NCI-H446 treated with DMSO at 0.1 percent for 48 hours (cell line): ENCODE measurements around the gene EGR2.

Experiments used
- DNase-seq: peaks from one replicate; lab custom pipeline; 2025; lab: John Stamatoyannopoulos, UW

Gene EGR2

GRCh38 chr10:62816331-62817120, at the start of gene EGR2:
EGR2 (minus strand) TSS chr10:62816366; CDS start chr10:62816029, 337 bp downstream.
- DNase-seq: peak; percentile 79

DNA sequence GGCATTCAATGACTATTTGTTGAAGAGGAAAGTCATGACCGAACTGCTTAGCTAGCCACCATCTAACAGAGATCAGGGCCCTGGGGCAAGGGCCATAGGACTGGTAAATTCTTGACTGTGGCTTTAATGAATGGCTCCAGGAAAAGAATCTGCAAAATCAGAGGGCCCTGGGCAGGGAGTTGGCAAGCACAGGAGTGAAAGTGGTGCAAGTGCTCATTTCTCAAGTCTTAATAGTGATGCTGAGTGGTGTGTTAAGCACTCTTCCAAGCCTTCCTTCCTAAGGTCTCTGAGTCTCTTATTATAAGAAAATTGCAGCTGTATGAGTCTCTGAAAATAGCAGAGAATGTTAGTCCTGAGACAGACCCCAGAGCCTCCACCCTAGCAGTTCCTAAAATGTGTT, 46.3 kb upstream of the EGR2 start:
- no peak for DNase-seq

- no peak for DNase-seq
These were observed 45.3 kb upstream of the EGR2 start for GRCh38 chr10:62861507-62861906.

DNA sequence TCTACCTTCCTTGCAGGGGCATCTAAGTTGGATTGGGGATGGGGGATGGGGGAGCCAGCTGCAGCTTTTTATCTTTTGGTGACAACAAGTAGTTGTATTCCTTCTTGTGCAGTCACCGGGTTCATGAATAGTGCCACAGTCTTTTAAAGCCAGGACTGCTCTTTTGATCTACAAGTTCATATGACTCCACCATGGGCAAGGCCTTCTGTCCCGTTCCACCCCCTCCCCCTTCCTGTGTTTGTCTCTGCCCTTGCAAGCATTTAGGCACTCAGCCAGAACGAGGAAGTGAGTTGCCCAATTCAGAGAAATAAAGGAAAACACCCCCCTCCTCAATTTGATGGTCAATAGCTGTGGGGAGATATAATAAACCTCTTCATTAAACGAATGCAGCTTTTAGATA, 44.8 kb upstream of the EGR2 start:
- no peak for DNase-seq

- DNase-seq: no peak
These were observed 42.2 kb upstream of the EGR2 start for GRCh38 chr10:62858364-62858763.

DNA sequence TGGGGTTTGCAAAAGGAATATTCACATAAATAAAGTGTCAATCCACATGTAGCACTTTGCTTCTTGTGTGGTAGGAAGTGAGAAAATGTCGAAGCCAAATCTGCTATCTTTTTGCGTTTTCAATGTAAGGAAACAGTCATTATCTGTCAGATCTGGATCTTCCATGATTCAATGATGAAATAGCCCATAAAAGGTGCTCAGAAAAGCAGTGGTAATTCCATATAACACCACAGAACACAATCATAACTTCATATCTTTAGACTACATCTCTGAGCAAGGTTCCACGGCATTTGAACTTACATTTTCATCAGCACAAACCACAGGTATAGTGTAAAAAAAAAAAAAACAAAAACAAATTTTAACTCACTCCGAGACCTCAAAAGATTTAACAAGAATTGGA, 39.9 kb upstream of the EGR2 start:
- no peak for DNase-seq

DNA sequence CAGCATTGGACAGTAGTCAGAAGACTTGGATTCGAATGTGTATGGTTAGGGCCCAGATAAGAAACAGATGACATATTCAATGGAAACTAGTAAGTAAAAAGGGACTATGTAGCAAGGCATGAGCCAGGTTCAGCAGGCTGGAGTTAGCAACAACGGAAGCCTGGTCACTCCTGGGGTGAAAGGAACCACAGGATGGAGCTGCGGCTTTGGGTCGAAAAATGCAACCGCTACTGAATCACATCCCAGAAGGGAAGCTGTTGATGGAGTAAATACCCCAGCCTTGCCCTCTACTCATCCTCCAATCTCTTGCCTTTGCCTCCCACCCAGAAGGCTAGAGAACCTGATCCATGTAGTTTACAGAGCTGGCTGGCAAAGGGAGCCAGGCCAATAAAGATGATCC, 37.5 kb upstream of the EGR2 start:
- DNase-seq: no peak

DNA sequence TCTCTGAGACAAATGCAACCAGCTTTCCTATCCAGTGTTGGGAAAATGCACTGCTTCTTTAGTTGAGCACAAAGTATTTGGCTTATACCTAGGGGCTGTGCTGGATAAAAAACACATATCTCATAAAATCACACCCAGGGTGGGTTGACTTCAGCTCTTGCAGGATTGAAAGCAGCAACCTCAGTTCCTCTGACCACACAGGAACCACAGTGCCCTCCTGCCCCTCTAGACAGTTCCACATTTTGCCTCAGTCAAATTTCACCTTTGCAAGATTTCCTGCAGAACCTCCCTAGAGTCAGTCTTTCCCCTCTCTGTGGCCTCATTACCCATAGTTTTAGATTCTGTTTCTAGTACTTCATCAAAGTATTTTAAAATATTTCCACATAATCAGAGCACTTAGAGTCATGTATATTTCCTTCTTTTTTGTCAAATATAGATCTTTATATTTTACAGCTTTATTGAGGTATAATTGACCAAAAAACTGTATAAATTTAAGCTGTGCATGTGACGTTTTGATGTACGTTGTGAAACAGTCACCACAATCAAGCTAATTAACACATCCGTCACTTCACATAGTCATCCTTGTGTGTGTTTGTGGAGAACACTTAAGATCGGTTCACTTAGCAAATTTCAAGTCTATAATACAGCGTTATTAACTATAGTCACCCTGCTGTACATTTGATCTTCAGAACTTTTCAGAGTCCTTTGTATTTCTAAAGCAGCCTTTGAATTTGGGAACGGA, 37.0 kb upstream of the EGR2 start:
- DNase-seq: no peak

- DNase-seq: no peak
These were observed 35.3 kb upstream of the EGR2 start for GRCh38 chr10:62851442-62851841.

GRCh38 chr10:62850646-62851045, 34.5 kb upstream of the EGR2 start:
- no peak for DNase-seq

DNA sequence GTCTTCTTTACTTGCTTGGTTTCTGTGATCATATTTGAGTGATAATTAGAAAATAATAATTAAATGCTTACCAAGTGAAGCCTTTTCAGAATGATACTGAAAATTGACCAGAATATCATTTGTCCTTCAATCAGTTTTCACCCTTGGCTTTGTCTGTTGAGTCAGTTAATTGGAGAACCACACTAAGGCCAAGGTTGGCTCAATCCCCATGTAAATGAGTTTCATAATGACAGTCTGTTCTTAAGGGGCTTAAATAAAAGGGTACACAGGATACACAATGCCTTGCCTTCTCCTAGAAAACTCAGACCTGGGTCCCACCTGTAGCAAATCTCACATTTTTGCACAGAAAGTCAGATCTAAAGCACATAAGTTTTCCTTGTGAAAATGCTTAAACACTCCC, 31.3 kb upstream of the EGR2 start:
- DNase-seq: no peak

DNA sequence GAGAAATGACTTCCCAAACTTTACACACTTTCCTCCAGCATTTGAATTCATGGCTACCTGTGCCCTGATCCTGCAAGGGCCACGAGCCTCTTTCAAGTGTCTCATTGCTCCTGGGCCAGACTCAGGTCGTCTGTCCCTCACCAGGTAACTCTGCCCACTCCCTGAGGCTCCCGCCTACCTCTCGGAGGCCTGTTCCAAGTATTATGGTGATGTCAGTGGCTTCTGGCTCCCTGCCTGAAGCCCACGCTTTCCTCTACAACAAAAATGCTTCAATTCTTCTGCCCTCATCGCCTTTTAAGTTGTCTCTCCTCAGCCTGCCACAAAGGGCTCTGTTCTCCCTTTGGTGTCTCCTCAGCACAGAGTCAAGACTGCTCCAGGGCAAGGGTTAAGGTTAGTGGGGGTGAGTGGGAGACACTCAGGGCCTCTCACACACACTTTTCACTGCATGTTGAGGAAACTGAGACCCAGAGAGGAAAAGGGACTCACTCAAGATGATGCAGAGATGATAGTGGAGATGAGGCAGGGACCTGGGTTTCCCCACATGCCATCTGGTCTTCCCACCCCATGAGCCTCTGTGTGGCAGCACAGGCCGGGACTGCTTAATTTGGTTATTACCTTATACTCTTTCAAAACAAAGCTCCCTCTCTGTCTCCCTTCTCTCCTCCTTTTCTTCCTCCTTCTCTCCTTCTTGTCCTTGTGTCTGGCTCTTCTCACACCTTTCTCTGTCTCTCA, 28.3 kb upstream of the EGR2 start:
- DNase-seq: no peak

GRCh38 chr10:62843600-62843999, 27.4 kb upstream of the EGR2 start:
- DNase-seq: no peak

DNA sequence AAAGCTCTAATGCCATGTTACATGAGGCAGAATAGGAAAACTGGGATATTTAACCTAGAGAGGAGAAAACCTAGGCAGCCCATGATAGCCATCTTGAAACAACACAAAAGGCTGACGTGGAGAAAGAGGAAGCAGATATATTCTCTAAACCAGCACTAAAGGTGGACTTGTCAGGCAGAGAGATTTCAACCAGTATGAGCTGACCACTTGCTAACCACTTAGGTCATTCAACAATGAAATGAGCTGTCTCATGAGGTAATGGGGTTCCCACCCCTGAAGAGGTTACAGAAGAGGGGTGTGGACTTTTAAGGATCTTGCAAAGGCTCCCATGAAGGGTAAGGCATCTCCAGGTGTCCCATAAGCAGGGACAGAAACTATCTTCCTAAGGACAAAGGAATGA, 26.8 kb upstream of the EGR2 start:
- no peak for DNase-seq

DNA sequence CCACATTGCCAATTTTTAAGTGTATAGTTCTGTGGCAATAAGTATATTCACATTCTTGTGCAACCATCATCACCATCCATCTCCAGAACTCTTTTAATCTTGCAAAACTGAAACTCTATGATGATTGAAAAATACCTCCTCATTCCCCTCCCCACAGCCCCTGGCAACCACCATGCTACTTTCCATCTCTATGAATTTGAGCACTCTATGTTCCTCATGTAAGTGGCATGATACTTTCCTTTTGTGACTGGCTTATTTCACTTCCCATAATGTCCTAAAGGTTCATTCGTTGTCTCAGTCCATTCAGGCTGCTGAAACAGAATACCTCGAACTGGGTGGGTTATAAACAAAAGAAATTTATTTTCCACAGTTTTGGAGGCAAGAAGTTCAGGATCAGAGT, 23.4 kb upstream of the EGR2 start:
- DNase-seq: no peak

DNA sequence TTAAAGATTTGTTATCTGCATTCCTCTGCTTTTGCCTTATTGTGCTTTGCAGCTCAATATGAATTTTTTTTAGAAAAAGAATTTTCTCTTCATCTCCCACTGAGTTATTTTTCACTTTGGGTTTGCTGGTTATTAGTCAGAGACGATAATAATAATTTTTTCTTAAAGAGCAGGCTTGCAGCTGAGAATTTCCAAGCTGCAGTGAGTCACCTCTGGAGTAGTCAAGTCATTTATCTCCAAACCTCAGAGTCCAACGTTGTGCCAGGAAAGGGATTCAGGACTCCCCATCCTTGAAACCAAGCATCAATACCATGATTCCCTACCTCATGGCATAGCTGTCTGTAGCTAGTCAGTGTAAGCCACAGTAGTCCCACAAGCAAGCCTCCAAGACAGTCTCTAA, 15.2 kb upstream of the EGR2 start:
- no peak for DNase-seq

DNA sequence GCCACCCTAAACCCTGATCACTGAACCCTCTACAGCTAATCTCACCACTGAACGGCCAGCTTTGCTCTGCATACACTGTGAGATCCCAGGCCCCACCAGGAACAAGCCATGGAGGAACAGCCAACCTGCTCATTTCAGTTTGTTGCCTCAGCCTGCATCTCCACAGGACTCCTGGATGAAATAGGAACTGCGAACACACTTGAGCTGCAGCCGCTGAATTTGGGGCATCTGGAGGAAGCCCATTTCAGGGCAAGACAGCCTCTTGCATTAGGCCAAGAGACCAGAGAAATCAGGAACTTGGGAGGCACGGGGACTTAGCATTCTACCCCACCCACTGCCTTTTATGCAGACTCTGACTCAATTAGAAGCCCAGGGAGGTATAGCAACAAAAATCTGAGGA, 14.5 kb upstream of the EGR2 start:
- DNase-seq: no peak

DNA sequence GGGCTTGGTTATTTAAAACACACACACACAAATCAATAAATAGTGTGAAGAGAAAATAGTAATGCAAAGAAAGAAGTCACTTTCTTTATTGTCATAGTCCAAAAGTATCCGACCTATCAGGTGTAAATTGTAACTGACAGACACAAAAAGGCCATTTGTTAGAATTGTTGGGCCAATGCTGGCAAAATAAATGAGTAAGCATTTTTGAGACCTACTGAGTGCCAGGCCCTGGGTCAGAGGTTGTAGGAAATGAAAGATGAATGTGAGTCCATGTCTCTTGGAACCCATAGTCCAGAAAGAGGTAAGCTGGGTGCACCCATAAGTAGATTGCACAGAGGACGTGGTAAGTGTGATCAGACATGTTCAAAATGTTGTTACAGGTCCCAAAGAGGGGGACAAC, 13.5 kb upstream of the EGR2 start:
- no peak for DNase-seq

GRCh38 chr10:62826273-62826672, 10.1 kb upstream of the EGR2 start:
- DNase-seq: no peak

DNA sequence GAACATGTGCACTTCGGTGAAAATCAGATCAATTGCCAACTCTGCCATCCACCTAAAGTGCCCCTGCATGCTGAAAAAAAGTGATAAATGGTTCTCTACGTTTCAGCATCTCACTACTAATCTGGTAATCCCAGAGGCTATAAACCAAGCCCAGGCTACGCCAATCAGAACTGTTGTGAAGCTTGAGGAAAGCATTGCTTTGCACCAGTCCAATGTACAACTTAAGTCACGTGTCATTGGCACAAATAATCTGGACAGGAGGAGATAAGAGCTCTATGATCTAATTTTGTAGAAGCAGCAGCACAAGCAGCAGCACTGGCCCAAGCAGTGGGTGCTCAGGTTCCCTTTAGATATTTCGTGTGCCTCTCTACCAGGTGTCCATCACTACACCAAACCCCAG, 4.4 kb upstream of the EGR2 start:
- no peak for DNase-seq

- DNase-seq: no peak
These were observed 3.2 kb upstream of the EGR2 start for GRCh38 chr10:62819141-62819920.

DNA sequence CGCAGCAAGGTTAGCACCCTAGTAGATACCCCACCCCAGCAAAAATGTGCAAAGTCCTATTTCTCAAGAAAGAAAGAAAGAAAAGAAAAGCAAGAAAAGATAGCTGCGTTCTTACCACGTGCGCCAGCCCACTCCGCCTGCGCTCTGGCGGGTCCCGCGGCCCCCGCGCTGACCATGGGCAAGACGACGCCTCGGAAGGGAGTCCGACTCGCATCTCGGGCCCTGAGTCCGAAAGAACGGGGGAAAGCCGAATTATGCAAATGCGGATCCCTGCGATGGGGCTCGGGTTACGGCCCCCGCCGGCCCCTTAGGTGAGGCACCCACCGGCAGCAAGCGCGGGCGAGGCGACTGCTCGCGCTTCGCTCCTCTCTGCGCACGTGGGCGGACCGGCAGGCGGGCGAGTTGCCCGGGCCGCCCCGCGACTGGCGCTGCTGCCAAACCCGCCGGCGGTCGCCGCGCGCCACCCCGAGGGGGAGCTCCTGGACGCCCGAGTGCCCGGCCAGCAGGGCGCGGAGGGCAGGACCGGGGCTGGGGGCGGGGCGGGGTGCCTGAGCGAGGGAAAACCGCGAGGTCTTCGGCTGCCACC, 2.4 kb upstream of the EGR2 start:
- DNase-seq: no peak
